ENCODE measurements around the gene PIGN.

Gene PIGN

GRCh38 chr18:62089174-62089573, 97.7 kb downstream of the PIGN start:
- no peak for TF ChIP-seq CTCF (conservative IDR thresholded peaks at IDR 0.05; ENCODE audit: control insufficient read depth, insufficient read depth, low read depth, low read length)
- no peak overlapping the region for H3K4me3 ChIP-seq (ENCODE audit: control insufficient read depth, low read depth, low read length)
- DNase-seq (ENCODE audit: low read depth) = no peak

GRCh38 chr18:62088156-62088555, 98.7 kb downstream of the PIGN start:
- TF ChIP-seq CTCF (conservative IDR thresholded peaks at IDR 0.05; ENCODE audit: control insufficient read depth, insufficient read depth, low read depth, low read length) = no peak
- peak; percentile 12 for DNase-seq (ENCODE audit: low read depth)
- no peak overlapping the region for H3K4me3 ChIP-seq (ENCODE audit: control insufficient read depth, low read depth, low read length)

GRCh38 chr18:62085756-62086155, 101.1 kb downstream of the PIGN start:
- TF ChIP-seq CTCF (conservative IDR thresholded peaks at IDR 0.05; ENCODE audit: control insufficient read depth, insufficient read depth, low read depth, low read length) = no peak
- H3K4me3 ChIP-seq (ENCODE audit: control insufficient read depth, low read depth, low read length) = no peak overlapping the region
- DNase-seq (ENCODE audit: low read depth) = peak; percentile 0

- no peak overlapping the region for H3K4me3 ChIP-seq (ENCODE audit: control insufficient read depth, low read depth, low read length)
- no peak for DNase-seq (ENCODE audit: low read depth)
- TF ChIP-seq CTCF (conservative IDR thresholded peaks at IDR 0.05; ENCODE audit: control insufficient read depth, insufficient read depth, low read depth, low read length) = no peak
These were observed 105.0 kb downstream of the PIGN start for GRCh38 chr18:62081761-62082294.

- no peak for DNase-seq (ENCODE audit: low read depth)
- no peak for TF ChIP-seq CTCF (conservative IDR thresholded peaks at IDR 0.05; ENCODE audit: control insufficient read depth, insufficient read depth, low read depth, low read length)
- no peak overlapping the region for H3K4me3 ChIP-seq (ENCODE audit: control insufficient read depth, low read depth, low read length)
These were observed 105.6 kb downstream of the PIGN start for GRCh38 chr18:62081248-62081647.

GRCh38 chr18:62080172-62080900, 106.5 kb downstream of the PIGN start:
- no peak overlapping the region for H3K4me3 ChIP-seq (ENCODE audit: control insufficient read depth, low read depth, low read length)
- no peak for DNase-seq (ENCODE audit: low read depth)
- no peak for TF ChIP-seq CTCF (conservative IDR thresholded peaks at IDR 0.05; ENCODE audit: control insufficient read depth, insufficient read depth, low read depth, low read length)
